IgD-negative memory B cell (primary cell): ENCODE measurements around the gene MVB12B. TPM values are rescaled to one million over a fixed set of nuclear protein-coding genes. Genes with fewer than 3 reads are reported as not detected.

Experiments used
- H3K27ac Mint-ChIP-seq, 3 donors: one replicate each; pipeline ENCODE4 v1.8.0; 2020 to 2022; ENCODE audit warnings: mild to moderate bottlenecking in 3 of 3, mixed read lengths in 3 of 3, moderate library complexity in 1 of 3
- H3K27me3 Mint-ChIP-seq: one replicate; pipeline ENCODE4 v1.8.0; 2021; ENCODE audit warnings: mixed read lengths
- H3K36me3 Mint-ChIP-seq: one replicate; pipeline ENCODE4 v1.8.0; 2020; ENCODE audit warnings: mild to moderate bottlenecking, mixed read lengths
- H3K4me1 Mint-ChIP-seq, 3 donors: one replicate each; pipeline ENCODE4 v1.8.0; 2020 to 2022; ENCODE audit warnings: mixed read lengths in 3 of 3, mild to moderate bottlenecking in 1 of 3
- H3K4me3 Mint-ChIP-seq, 4 donors: one replicate each; pipeline ENCODE4 v1.8.0; 2020 to 2022; ENCODE audit warnings: mild to moderate bottlenecking in 4 of 4, mixed read lengths in 4 of 4, moderate library complexity in 3 of 4
- H3K9me3 Mint-ChIP-seq, 3 donors: one replicate each; pipeline ENCODE4 v1.8.0; 2020 to 2021; ENCODE audit warnings: mixed read lengths in 3 of 3, mild to moderate bottlenecking in 1 of 3
- polyA plus RNA-seq: library from polyadenylated mRNA; unstranded; fragments of 300-500 nt; fragmentation: Illumina TruSeq; gene quantifications from one replicate; pipeline ENCODE4 v1.2.3, GENCODE V29; 2021

MVB12B gene
- polyA plus RNA-seq, 1 donor from 2014 or later, result 0.93 TPM

DNA sequence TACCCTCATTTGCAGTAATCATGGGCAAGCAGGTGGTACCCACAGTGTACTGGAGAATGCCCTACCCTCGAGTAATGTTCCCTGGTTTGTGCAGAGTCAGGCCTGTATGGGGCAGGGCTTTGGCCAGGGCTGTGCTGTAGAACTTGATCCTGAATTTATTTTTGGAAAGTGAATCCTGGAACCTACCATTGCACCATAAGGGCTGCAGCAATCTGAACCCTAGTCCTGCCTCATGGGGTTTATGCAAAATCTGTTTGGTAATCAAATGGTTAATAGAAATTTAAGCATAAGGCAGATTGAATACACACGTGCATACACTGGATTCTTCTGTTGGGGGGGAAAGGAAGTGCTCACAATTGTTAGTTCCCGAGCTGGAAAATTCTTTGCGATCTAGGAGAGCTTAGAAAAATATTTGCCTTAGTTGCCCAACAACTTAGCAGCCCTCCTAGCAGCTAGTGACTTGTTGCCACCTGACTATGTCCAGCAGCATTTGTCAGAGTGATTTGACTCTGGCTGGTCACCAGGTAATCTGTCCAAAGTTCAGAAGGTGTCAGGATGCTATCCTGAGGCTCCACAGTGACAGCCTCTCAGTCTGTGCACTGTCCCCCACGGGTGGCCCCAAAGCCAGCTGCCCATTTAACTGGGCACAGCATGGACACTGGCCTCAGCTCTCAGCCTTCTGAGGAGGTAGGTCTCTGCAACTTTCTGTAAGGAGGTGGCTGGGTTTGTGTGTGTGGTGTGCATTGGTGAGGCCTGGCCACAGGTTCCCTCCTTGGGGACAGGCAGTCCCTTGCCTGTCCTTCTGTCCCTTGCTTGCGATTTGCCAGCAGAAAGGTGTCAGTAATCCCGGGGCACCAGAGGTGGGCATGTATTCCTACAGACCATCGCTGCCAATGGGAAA lies 8.3 kb downstream of the MVB12B start:
- H3K9me3 Mint-ChIP-seq, result no peaks in the 10 kb centered on the region
- peaks cover 0 to 1% (median 0%) of the 10 kb centered on the region in 3 donors for H3K4me1 Mint-ChIP-seq
- H3K27ac Mint-ChIP-seq, result no peak overlapping the region
- no peaks in the 10 kb centered on the region for H3K36me3 Mint-ChIP-seq
- no peak overlapping the region for H3K4me3 Mint-ChIP-seq
- H3K27me3 Mint-ChIP-seq, result peaks cover 2% of the 10 kb centered on the region

GRCh38 chr9:126335837-126336735 lies 9.5 kb downstream of the MVB12B start:
- H3K27me3 Mint-ChIP-seq, result peaks cover 2% of the 10 kb centered on the region
- H3K27ac Mint-ChIP-seq, result no peak overlapping the region
- no peaks in the 10 kb centered on the region for H3K9me3 Mint-ChIP-seq
- no peak overlapping the region for H3K4me3 Mint-ChIP-seq
- no peaks in the 10 kb centered on the region for H3K36me3 Mint-ChIP-seq
- H3K4me1 Mint-ChIP-seq, result peaks cover 0 to 1% (median 0%) of the 10 kb centered on the region in 3 donors

DNA sequence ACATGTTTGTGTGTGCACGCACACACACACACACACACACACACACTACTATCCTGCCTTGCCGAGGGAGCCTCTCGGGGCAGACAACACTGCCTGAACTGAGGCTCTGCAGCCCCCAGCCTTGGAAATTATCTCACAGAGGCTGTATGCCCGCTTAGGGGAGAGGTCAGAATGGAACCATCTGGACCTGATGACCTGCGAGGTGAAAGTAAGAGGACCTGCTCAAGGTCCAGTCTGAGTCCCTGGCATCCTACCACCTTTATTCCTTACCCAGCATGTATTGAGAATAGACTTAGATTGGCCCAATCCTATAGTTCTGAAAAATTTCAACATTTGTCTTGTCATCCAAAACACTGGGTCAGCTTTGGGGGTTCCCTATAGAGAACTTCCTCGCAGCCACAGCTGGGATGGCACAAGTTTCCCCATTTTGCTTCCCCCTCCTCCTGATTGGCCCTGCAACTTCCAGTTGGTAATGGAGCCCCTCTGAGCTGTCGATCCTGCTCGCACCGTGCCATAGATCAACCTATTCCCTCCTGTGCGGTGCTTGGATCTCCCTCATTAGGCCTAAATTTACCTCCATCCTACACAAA lies 10.2 kb downstream of the MVB12B start:
- H3K4me3 Mint-ChIP-seq, result no peak overlapping the region
- H3K27me3 Mint-ChIP-seq, result peaks cover 2% of the 10 kb centered on the region
- peaks cover 0 to 1% (median 0%) of the 10 kb centered on the region in 3 donors for H3K4me1 Mint-ChIP-seq
- no peaks in the 10 kb centered on the region for H3K9me3 Mint-ChIP-seq
- no peaks in the 10 kb centered on the region for H3K36me3 Mint-ChIP-seq
- no peak overlapping the region for H3K27ac Mint-ChIP-seq

- Mint-ChIP-seq H3K9me3 (no peaks in the 10 kb centered on the region), H3K4me3 (no peak overlapping the region), H3K27ac (no peak overlapping the region), H3K27me3 (peaks cover 3% of the 10 kb centered on the region), H3K36me3 (peaks cover 1% of the 10 kb centered on the region), H3K4me1 (peaks cover 0 to under 1% (median 0%) of the 10 kb centered on the region in 3 donors)
Measured at GRCh38 chr9:126337729-126338372, 11.2 kb downstream of the MVB12B start.

DNA sequence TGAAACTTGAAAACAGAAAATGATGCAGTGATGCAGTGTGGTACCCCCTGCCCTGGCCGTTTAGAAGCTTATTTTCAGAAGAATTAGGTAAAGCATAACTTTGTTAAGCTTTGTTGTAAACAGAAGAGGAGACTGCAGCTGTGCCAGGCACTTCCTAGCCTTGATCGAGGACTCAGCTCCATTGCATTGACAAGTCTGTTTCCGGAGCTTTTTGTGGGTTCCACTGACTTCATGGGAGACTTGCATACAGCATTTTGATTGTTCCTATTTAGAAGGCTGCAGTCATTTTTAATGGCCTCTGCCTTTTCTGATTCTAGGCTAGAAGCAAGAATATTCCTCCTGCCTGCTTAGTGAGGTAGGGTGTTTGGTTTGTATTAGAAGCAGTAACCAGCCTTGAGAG lies 12.3 kb downstream of the MVB12B start:
- Mint-ChIP-seq H3K4me1 (no peaks in the 10 kb centered on the region), H3K36me3 (peaks cover 3% of the 10 kb centered on the region), H3K4me3 (no peak overlapping the region), H3K9me3 (no peaks in the 10 kb centered on the region), H3K27ac (no peak overlapping the region), H3K27me3 (peaks cover 4% of the 10 kb centered on the region)

GRCh38 chr9:126341426-126341825 lies 14.8 kb downstream of the MVB12B start:
- Mint-ChIP-seq H3K4me3 (no peak overlapping the region), H3K27me3 (peaks cover 14% of the 10 kb centered on the region), H3K4me1 (peaks cover 0 to 6% (median 3%) of the 10 kb centered on the region in 3 donors), H3K27ac (no peak overlapping the region), H3K9me3 (no peaks in the 10 kb centered on the region), H3K36me3 (peaks cover 6% of the 10 kb centered on the region)

DNA sequence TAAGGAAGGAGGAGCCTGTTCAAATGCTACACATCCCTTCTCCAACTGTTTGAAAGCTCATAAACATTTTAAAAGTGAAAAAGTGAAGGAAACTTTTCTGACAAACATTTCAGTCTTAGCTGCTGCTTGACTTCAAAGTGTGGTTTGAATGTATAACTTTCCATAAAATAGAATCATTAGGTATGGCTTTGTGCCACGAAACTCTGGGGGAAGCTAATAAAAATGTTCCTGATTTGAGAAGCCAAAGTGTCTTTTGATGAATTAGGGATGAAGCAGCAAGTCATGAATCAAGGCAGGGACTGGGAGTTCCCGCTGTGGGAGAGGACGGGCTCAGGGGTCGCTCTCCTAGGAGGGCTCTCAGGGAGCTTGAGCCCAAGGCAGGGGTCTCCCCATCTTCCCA lies 15.3 kb downstream of the MVB12B start:
- Mint-ChIP-seq H3K4me3 (no peak overlapping the region), H3K27me3 (peaks cover 17% of the 10 kb centered on the region), H3K27ac (no peak overlapping the region), H3K36me3 (peaks cover 8% of the 10 kb centered on the region), H3K4me1 (peaks cover 0 to 9% (median 6%) of the 10 kb centered on the region in 3 donors), H3K9me3 (no peaks in the 10 kb centered on the region)

GRCh38 chr9:126342621-126343031 lies 16.0 kb downstream of the MVB12B start:
- peaks cover 17% of the 10 kb centered on the region for H3K27me3 Mint-ChIP-seq
- peaks cover 8% of the 10 kb centered on the region for H3K36me3 Mint-ChIP-seq
- no peak overlapping the region for H3K27ac Mint-ChIP-seq
- H3K4me3 Mint-ChIP-seq, result no peak overlapping the region
- peaks cover 5 to 13% (median 7%) of the 10 kb centered on the region in 3 donors for H3K4me1 Mint-ChIP-seq
- H3K9me3 Mint-ChIP-seq, result no peaks in the 10 kb centered on the region

DNA sequence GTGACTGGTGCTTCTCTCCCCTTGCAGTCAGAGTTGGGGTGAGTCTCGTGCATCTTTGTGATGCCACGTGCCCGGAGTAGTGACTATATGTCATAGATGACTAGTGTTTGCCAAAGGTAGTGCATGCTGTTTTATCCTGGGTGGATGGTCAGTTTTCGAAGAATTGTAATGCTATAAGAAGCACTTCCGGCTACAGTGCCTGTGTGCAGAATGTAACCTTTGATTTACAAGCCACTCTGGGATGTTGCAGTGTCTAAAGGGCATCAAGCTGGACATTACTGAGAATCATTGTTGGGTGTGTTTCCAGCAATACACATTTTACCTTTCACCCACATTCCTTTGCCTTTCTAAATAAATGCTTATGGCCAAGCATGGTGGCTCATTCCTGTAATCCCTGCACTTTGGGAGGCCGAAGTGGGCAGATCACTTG lies 16.7 kb downstream of the MVB12B start:
- Mint-ChIP-seq H3K27me3 (peaks cover 19% of the 10 kb centered on the region), H3K27ac (no peak overlapping the region), H3K4me3 (no peak overlapping the region), H3K36me3 (peaks cover 8% of the 10 kb centered on the region), H3K4me1 (peaks cover 9 to 14% (median 13%) of the 10 kb centered on the region in 3 donors), H3K9me3 (no peaks in the 10 kb centered on the region)

- Mint-ChIP-seq H3K9me3 (peaks cover 0 to 11% (median 6%) of the 10 kb centered on the region in 3 donors), H3K4me3 (no peak overlapping the region), H3K4me1 (peaks cover 15 to 20% (median 17%) of the 10 kb centered on the region in 3 donors), H3K27ac (no peak overlapping the region), H3K27me3 (peaks cover 27% of the 10 kb centered on the region), H3K36me3 (peaks cover 8% of the 10 kb centered on the region)
Measured at GRCh38 chr9:126346031-126346430, 19.4 kb downstream of the MVB12B start.

DNA sequence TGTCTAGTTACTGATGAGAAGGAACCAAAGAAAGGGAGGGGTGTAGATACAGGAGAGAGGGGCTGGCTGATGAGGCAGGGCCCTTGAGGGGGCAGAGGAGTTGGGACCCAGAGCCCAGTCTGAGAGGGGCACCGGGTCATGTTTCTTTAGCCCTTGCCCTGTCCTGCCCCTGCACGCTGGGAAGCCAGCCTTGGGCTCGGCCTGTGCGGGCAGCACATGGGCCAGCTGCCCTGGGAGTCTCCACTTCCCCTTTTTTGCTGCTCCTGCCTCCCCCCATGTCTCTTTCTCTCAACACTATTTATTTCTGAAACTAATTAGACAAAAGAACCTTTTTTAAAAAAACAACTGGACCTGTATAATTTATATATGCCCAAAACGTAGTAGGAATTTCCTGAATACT lies 20.5 kb downstream of the MVB12B start:
- Mint-ChIP-seq H3K27ac (no peak overlapping the region), H3K36me3 (peaks cover 8% of the 10 kb centered on the region), H3K27me3 (peaks cover 28% of the 10 kb centered on the region), H3K9me3 (peaks cover 2 to 13% (median 9%) of the 10 kb centered on the region in 3 donors), H3K4me3 (peak overlapping the region in 1 of 4 donors; percentile 78), H3K4me1 (peaks cover 15 to 20% (median 17%) of the 10 kb centered on the region in 3 donors)

DNA sequence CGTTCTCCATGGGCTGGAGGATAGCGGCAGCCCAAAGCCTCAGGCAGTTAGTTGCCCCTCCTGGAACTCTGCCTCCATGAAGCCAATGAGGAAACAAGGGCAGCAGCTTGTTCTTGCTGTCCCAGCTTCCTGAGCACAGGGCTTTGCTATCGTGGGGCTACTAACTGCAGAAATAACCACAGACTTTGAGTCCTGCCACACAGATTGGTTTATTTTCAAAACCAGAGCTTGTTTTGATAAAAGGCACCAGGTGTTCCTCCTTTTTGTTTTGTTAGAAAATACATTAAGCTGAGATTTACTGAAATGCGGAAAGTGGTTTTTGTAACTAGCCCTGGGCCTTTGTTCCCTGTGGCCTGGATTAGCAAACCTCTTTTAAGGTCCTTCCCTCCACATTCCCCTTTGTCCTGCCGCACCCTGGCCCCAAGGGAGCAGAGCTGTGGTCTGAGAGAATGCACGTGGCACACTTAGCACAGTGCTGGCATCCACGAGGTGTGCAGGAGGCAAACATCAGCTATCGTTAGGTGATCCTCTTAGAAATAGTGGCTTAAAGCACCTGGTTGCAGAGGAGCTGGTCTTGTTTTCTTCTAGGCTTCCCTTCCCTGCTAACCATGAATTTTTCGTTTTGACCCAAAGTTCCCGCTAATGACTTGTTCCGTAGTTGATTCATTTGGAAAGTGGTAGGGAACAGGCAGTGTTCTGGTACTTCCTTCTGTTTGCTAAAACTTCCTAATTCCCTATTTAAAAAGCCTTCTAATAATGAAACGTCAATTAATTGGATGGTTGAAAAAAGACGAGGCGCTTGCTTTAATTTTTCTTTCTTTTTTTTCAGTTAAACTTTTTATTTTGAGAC lies 21.5 kb downstream of the MVB12B start:
- Mint-ChIP-seq H3K27me3 (peaks cover 25% of the 10 kb centered on the region), H3K4me1 (peaks cover 15 to 20% (median 17%) of the 10 kb centered on the region in 3 donors), H3K36me3 (peaks cover 7% of the 10 kb centered on the region), H3K4me3 (peak overlapping the region in 2 of 4 donors; percentile 15 to 78), H3K27ac (no peak overlapping the region), H3K9me3 (peaks cover 2 to 13% (median 9%) of the 10 kb centered on the region in 3 donors)

DNA sequence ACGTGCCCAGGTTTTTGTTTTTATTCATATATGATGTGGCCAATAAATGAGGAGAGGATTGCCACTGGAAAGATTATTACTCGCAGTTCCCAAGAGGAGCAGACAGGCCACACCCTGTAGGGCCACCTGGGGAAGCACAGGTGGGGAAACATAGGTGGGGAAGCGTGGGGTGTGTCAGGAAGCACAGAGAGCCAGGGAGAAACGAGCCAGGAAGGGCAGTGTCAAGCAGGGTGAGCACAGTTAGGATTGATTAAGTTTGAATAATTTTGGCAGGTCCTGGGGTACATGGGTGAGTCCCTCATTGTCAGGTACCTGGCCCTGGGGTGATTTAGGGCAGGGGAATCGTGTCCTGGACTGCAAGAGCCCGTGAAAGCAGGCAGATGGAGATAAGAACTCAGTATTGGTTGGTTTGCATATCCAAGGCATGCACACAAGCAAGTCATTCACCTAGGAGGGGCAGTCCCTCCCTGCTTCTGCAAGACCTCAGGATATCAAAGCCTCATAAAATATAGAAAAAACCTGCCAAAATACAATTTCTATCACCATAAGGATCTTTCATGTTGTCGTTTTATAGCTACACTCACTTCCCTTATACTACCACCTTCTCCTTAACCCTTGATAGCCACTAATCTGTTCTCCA lies 22.4 kb downstream of the MVB12B start:
- no peak overlapping the region for H3K27ac Mint-ChIP-seq
- peaks cover 15 to 20% (median 17%) of the 10 kb centered on the region in 3 donors for H3K4me1 Mint-ChIP-seq
- H3K9me3 Mint-ChIP-seq, result peaks cover 2 to 13% (median 9%) of the 10 kb centered on the region in 3 donors
- no peak overlapping the region for H3K4me3 Mint-ChIP-seq
- peaks cover 24% of the 10 kb centered on the region for H3K27me3 Mint-ChIP-seq
- H3K36me3 Mint-ChIP-seq, result peaks cover 4% of the 10 kb centered on the region
